HPDE6-E6E7 (cell line): ENCODE measurements around the gene MSANTD2.
"Not testable (repeated sequence)": the region's sequence is repeated elsewhere in the genome, so short reads cannot be mapped to it uniquely, and the experiment has no call there.

Experiments
- DNase-seq: peaks from one replicate; pipeline ENCODE4 v3.0.0; 2011; ENCODE audit warnings: missing footprints; ENCODE audit errors: extremely low spot score

Gene MSANTD2

GRCh38 chr11:124776865-124777645 lies 23.2 kb downstream of the MSANTD2 start:
- no peak for DNase-seq

- not testable (repeated sequence) for DNase-seq
Measured at GRCh38 chr11:124770959-124771358, 29.2 kb downstream of the MSANTD2 start.

GRCh38 chr11:124769806-124770774 lies 30.1 kb downstream of the MSANTD2 start:
- no peak for DNase-seq

GRCh38 chr11:124768914-124769313 lies 31.3 kb downstream of the MSANTD2 start:
- DNase-seq, result no peak

GRCh38 chr11:124766156-124766555 lies 34.0 kb downstream of the MSANTD2 start:
- DNase-seq, result no peak

GRCh38 chr11:124763156-124763947 lies 36.9 kb downstream of the MSANTD2 start:
- no peak for DNase-seq

- no peak for DNase-seq
Measured at GRCh38 chr11:124762624-124763155, 37.5 kb downstream of the MSANTD2 start.

GRCh38 chr11:124762105-124762623 lies 38.0 kb downstream of the MSANTD2 start, which contains the start of gene ESAM:
Gene ESAM, minus strand, starts transcription at chr11:124762290. Its CDS starts 136 bp downstream, at chr11:124762154.
- DNase-seq, result no peak

- no peak for DNase-seq
Measured at GRCh38 chr11:124761301-124762104, 38.7 kb downstream of the MSANTD2 start.

GRCh38 chr11:124760806-124761205 lies 39.4 kb downstream of the MSANTD2 start:
- DNase-seq, result no peak

- DNase-seq, result no peak
Measured at GRCh38 chr11:124760205-124760652, 40.0 kb downstream of the MSANTD2 start.

GRCh38 chr11:124759266-124760204 lies 40.7 kb downstream of the MSANTD2 start:
- no peak for DNase-seq

- DNase-seq, result no peak
Measured at GRCh38 chr11:124758355-124759265, 41.6 kb downstream of the MSANTD2 start.

GRCh38 chr11:124757320-124757719 lies 42.9 kb downstream of the MSANTD2 start:
- no peak for DNase-seq

GRCh38 chr11:124756753-124757227 lies 43.4 kb downstream of the MSANTD2 start:
- no peak for DNase-seq

GRCh38 chr11:124756033-124756752 lies 44.0 kb downstream of the MSANTD2 start:
- DNase-seq, result no peak

GRCh38 chr11:124754710-124755109 lies 45.5 kb downstream of the MSANTD2 start:
- no peak for DNase-seq
